ENCODE data around the gene DPF1.

DPF1 gene

GRCh38 chr19:38255383-38256014 is 31.5 kb upstream of the DPF1 start:
- TF ChIP-seq POLR2A (IDR thresholded peaks at IDR 0.05; ENCODE audit: low read depth, low read length): no peak
- DNase-seq (ENCODE audit: insufficient read length, low spot score) (no peak), FAIRE-seq (no peak)

- DNase-seq (ENCODE audit: insufficient read length, low spot score): no peak
- no peak for FAIRE-seq
- no peak for TF ChIP-seq POLR2A (IDR thresholded peaks at IDR 0.05; ENCODE audit: low read depth, low read length)
These were observed 29.8 kb upstream of the DPF1 start for GRCh38 chr19:38253788-38254187.

DNA sequence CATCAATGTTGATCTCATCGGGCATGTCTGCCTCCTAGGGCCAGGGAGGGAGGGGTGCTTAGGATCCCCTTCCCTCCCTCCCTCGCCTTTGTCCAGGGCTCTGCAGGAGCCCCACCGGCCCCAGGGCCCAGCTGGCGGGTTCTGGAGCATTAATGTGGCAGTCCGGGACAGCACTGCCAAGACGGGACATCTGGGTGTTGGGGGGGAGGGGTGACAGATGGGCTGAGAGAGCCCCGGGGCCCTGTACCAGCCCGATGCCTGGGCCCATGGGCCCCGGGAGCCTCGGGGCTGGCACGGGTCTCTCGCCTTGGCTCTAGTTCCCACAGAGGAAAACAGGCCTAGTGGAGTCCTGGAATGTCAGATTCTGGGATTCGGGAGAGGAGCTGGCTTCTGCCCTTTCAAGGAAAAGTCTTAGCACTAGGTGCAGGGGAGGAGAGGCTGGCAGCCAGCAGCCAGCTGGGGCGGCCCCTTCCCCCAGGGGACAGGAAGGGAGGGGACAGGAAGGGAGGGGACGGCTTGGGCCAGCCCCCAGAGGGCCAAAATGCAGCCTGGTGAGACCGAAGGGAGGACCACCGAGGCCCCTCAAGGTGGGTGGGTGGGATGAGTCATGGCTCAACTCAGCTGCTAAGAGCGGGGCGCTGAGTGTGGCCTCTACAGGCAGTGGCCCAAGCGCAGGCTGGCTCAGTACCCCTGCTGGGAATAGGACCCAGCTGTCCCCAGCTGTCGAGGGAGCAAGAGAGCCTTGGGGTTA is 29.1 kb upstream of the DPF1 start:
- DNase-seq (ENCODE audit: insufficient read length, low spot score) (no peak), FAIRE-seq (no peak)

GRCh38 chr19:38252385-38252784 is 28.4 kb upstream of the DPF1 start:
- no peak for FAIRE-seq
- DNase-seq (ENCODE audit: insufficient read length, low spot score): no peak
- no peak for TF ChIP-seq POLR2A (IDR thresholded peaks at IDR 0.05; ENCODE audit: low read depth, low read length)

More for the DNA sequence above, 29.1 kb upstream of the DPF1 start:
- TF ChIP-seq POLR2A (IDR thresholded peaks at IDR 0.05; ENCODE audit: low read depth, low read length): no peak

GRCh38 chr19:38251564-38252051 is 27.6 kb upstream of the DPF1 start:
- DNase-seq (ENCODE audit: insufficient read length, low spot score) (no peak), FAIRE-seq (no peak)
- TF ChIP-seq POLR2A (IDR thresholded peaks at IDR 0.05; ENCODE audit: low read depth, low read length): no peak

GRCh38 chr19:38250821-38251563 is 27.0 kb upstream of the DPF1 start:
- FAIRE-seq (no peak), DNase-seq (ENCODE audit: insufficient read length, low spot score) (no peak)
- no peak for TF ChIP-seq POLR2A (IDR thresholded peaks at IDR 0.05; ENCODE audit: low read depth, low read length)

DNA sequence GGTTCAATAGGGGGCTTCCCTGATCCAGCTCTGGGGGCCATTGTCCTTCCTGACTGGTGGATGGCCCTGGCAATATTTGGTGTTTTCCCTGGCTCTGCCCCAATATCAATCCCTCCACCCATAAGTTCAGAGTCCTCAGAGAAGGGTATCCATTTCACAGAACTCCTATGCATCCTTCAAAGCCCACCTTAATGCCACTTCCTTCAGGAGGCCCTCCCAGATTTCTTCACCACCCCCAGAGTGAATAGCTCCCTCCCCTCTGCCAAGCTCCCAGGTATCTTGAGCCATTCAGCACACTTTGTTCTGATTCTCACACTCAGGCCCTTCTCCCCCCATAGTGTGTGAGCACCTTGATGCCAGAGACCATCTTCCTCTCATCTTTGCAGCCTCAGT is 26.4 kb upstream of the DPF1 start:
- FAIRE-seq (no peak), DNase-seq (ENCODE audit: insufficient read length, low spot score) (no peak)
- no peak for TF ChIP-seq POLR2A (IDR thresholded peaks at IDR 0.05; ENCODE audit: low read depth, low read length)

- FAIRE-seq (no peak), DNase-seq (ENCODE audit: insufficient read length, low spot score) (no peak)
- TF ChIP-seq POLR2A (IDR thresholded peaks at IDR 0.05; ENCODE audit: low read depth, low read length): no peak
These were observed 24.4 kb upstream of the DPF1 start for GRCh38 chr19:38248421-38248820.

DNA sequence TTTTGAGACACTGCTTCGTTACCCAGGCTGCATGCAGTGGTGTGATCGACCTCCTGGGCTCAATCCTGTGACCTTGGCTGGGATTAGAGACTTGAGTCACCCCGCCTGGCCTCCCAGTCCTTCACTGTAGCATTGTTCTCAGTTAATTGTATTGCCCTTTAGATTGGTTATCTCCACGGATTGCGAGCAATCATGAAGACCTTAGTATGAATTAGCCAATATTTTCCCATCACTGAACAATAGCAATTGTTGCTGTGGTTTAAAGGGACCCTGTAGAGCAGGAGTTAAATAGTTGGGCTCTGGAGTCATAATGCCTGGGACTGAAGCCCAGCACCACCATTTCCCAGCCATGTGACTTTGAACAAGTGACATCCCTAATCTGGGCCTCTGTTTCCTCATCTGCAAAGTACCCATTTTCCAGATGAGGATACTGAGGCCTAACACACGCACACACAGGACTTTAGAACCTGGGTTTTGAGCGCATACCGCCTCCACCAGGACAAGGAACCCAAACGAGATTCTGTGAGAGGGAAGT is 23.8 kb upstream of the DPF1 start:
- no peak for TF ChIP-seq POLR2A (IDR thresholded peaks at IDR 0.05; ENCODE audit: low read depth, low read length)
- DNase-seq (ENCODE audit: insufficient read length, low spot score) (no peak), FAIRE-seq (no peak)

DNA sequence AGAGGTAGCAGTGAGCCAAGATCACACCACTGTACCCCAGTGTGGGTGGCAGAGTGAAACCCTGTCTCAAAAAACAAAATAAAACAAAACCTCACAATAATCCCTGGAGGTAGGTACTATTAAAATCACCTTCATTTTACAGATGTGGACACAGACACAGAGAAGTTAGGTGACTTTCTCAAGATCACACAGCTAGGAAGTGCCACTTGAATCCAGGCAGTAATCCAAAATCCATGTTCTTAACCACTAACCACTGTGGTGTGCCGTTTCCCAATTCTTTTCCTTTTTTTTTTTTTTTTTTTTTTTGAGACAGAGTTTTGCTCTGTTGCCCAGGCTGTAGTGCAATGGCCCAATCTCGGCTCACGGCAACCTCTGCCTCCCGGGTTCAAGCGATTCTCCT is 23.1 kb upstream of the DPF1 start:
- no peak for TF ChIP-seq POLR2A (IDR thresholded peaks at IDR 0.05; ENCODE audit: low read depth, low read length)
- no peak for FAIRE-seq
- no peak for DNase-seq (ENCODE audit: insufficient read length, low spot score)

DNA sequence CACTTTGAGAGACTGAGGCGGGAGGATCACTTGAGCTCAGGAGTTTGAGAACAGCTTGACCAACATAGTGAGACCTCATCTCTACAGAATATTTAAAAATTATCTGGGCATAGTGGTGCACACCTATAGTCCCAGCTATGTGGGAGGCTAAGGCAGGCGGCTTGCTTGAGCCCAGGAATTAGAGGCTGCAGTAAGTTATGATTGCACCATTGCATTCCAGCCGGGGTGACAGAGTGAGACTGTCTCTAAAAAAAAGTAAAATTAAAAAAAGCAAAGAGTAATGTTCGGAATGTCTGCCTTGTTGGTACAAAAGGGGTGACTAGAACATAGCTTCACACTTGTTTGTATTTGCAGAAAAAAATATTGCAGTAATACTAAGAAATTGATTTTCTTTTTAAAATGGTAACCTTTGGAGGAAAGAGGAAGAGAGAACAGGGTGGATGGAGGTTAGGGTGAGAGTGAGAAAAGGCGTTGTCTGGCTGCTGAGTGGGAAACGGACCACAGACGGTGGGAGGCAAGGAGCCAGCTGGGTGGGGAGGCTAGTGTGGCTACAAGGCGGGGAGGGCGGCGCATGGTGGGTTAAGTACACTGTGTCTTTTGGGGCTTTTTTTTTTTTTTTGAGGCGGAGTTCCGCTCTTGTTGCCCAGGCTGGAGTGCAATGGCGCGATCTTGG is 21.9 kb upstream of the DPF1 start:
- FAIRE-seq (no peak), DNase-seq (ENCODE audit: insufficient read length, low spot score) (no peak)
- no peak for TF ChIP-seq POLR2A (IDR thresholded peaks at IDR 0.05; ENCODE audit: low read depth, low read length)

DNA sequence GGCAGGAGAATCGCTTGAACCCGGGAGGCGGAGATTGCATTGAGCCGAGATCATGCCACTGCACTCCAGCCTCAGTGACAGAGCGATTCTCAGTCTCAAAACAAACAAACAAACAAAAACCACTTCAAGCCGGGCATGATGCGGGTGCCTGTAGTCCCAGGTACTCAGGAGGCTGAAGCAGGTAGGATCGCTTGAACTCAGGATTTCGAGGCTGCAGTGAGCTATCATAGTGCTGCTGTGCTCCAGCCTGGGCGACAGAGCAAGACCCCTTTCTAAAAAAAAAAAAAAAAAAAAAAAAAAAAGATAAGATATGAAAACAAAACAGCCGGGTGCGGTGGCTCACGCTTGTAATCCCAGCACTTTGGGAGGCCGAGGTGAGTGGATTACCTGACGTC is 19.3 kb upstream of the DPF1 start:
- no peak for TF ChIP-seq POLR2A (IDR thresholded peaks at IDR 0.05; ENCODE audit: low read depth, low read length)
- no peak for FAIRE-seq
- DNase-seq (ENCODE audit: insufficient read length, low spot score): no peak

DNA sequence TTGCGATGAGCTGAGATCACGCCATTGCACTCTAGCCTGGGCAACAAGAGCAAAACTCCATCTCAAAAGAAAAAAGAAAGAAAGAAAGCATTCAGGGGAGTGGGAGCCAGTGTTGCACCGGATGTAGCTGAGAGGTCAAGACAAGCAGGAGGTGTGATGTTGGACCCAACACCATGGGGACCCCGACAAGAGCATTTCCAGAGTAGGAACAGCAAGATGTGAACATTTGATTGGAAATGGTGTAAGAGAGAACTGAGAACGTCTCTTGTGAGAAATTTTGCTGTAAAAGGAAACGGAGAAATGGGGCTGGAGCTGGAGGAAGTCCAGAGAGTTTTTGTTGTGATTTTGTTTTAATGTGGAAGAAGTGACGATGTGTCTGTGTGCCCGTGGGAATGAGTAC is 15.8 kb upstream of the DPF1 start:
- TF ChIP-seq POLR2A (IDR thresholded peaks at IDR 0.05; ENCODE audit: low read depth, low read length): no peak
- no peak for FAIRE-seq
- no peak for DNase-seq (ENCODE audit: insufficient read length, low spot score)

DNA sequence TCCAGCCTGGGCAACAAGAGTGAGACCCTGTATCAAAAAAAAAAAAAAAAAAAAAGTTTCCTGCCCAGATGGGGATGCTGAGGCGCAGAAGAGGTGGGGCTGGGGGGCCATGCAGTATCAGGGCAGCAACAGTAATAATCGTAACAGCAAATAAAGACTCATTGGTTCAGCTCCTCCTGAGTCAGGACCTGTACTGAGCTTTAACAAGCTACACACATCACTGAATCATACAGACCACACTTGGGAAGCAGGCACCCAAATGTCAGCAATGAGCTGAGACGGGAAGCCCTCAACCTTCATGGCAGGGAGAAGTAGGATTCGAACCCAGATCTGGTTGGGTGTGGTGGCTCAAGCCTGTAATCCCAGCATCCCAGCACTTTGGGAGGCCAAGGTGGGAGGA is 10.6 kb upstream of the DPF1 start:
- DNase-seq (ENCODE audit: insufficient read length, low spot score) (no peak), FAIRE-seq (no peak)
- no peak for TF ChIP-seq POLR2A (IDR thresholded peaks at IDR 0.05; ENCODE audit: low read depth, low read length)
